Measurements from ENCODE around the gene OR2V2.

OR2V2 gene

DNA sequence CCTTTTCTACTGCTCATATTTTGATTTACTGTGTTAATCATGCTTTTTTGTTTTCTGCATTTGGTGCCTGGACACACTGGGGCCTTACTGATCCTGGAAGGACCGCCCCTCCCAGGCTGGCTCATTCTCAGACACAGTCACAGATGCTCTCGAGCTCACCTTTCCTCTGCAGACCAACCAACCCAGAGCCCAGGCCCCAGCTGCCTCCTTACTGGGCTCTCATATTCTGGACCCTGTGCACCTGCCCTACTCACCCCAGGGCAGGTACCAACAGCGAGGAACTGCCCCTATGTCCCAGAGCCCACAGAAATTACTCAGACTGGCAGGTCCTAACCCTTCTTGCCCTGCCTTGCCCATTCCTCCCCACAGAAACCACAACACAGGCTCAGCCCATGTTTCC lies 6.6 kb upstream of the OR2V2 start:
- DNase-seq (ENCODE audit: low read depth), result no peak
- H3K4me3 ChIP-seq (ENCODE audit: low read length), result no peak overlapping the region
- TF ChIP-seq, protein P1, sequence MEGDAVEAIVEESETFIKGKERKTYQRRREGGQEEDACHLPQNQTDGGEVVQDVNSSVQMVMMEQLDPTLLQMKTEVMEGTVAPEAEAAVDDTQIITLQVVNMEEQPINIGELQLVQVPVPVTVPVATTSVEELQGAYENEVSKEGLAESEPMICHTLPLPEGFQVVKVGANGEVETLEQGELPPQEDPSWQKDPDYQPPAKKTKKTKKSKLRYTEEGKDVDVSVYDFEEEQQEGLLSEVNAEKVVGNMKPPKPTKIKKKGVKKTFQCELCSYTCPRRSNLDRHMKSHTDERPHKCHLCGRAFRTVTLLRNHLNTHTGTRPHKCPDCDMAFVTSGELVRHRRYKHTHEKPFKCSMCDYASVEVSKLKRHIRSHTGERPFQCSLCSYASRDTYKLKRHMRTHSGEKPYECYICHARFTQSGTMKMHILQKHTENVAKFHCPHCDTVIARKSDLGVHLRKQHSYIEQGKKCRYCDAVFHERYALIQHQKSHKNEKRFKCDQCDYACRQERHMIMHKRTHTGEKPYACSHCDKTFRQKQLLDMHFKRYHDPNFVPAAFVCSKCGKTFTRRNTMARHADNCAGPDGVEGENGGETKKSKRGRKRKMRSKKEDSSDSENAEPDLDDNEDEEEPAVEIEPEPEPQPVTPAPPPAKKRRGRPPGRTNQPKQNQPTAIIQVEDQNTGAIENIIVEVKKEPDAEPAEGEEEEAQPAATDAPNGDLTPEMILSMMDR (conservative IDR thresholded peaks at IDR 0.05; ENCODE audit: low read length), result no peak

DNA sequence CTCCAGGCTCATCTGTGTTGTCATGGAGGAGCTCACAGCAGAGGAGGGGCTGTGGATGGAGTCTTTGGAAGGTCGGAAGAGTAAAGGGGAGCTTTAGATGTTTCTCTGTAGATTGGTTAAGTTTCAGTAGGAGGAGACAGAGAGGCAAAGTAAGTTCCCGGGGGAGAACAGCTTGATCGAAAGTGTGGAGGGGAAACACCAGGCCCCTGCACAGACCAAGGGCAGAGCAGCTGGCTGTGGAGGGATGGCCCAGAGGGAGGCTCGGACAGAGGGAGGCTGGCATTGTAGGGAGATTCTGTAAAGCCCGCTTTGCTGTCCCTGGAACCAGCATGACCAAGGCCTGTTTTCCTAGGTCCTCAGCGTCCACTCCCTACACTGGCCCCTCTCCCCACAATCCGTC lies 5.3 kb upstream of the OR2V2 start:
- no peak overlapping the region for H3K4me3 ChIP-seq (ENCODE audit: low read length)
- TF ChIP-seq, protein P1 (conservative IDR thresholded peaks at IDR 0.05; ENCODE audit: low read length), result no peak
- no peak for DNase-seq (ENCODE audit: low read depth)

DNA sequence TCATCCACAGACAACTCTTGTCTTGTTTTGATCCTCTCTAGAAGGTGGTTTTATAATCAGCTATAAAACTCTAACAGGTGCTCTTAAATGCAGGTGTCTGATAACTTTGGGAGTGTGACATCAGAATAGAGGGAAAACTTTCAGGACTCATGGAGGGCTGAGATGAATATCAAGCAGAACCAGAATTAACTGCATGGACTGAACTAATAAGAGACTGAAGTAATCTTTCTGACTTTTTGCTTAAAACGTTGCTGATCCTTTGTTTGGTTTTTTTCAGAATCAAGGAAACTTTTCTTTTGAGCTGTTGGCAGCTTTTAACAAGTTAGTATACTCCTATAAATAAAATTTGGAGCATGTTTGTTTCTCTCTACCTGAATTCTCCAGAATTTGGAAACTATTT lies 2.3 kb upstream of the OR2V2 start:
- H3K4me3 ChIP-seq (ENCODE audit: low read length), result no peak overlapping the region
- DNase-seq (ENCODE audit: low read depth), result no peak
- TF ChIP-seq, protein P1 (conservative IDR thresholded peaks at IDR 0.05; ENCODE audit: low read length), result no peak

DNA sequence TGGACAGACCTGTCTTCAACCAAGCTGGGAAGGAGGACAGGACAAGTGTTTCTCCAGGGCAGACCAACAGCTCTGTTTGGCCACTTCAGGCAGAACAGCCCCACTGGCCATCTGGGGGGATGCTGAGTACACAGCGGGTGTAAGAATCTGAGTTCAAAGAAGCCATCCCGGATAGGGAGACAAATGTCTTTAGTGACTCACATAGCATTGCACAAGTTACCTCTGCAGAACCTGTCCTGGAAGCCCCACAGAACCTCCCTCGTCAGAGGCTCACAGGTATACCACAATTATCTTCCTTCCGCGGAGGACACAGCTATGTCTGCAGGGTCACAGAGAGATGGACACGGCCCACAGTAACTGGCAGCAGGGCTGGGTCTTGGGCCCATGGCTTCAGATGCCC lies 2.0 kb downstream of the OR2V2 start:
- H3K4me3 ChIP-seq (ENCODE audit: low read length), result no peak overlapping the region
- TF ChIP-seq, protein P1 (conservative IDR thresholded peaks at IDR 0.05; ENCODE audit: low read length), result no peak
- no peak for DNase-seq (ENCODE audit: low read depth)

DNA sequence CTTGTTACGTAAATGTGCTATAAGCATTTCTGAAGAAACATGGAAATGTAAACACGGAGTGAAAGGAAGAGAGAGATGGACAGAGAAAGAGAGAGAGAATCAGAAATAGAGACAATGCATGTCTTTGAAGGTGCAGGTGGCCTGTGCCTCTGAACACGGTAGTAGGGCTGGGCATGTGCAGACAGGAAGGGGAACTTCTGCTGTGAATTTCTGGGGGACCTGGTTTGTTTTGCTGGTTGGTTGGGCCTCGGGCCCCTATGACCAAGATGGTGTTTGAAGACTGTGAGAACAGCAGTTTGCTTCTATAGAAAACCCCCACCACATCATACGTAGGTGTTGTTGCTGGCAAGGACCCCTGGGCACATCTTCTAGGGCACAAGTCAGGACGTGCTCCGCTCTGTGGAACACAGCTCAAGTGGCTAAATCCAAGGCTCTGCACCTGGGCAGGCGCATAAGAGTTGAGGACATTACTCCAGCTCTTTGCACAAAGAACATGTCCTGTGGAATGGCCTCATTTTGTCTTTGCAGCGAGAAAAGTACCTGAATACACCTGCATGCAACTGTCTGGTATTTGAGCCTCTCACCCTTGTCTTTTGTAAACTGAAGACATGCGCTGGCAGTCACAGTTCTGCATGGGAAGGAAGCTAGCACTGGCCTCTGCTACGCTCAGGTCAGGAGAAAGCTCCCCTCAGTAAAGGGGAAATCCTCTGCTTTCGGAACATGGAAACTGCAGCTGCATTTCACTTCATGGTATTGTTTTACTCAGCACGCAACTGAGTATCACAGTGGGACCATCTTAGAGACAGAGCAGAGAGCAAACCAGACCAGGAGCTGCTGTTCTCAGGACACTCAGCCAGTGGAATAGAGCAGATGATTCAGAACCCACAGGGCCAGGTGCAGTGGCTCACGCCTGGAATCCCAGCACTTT lies 2.7 kb downstream of the OR2V2 start:
- H3K4me3 ChIP-seq (ENCODE audit: low read length), result no peak overlapping the region
- TF ChIP-seq, protein P1 (conservative IDR thresholded peaks at IDR 0.05; ENCODE audit: low read length), result no peak
- DNase-seq (ENCODE audit: low read depth), result no peak

DNA sequence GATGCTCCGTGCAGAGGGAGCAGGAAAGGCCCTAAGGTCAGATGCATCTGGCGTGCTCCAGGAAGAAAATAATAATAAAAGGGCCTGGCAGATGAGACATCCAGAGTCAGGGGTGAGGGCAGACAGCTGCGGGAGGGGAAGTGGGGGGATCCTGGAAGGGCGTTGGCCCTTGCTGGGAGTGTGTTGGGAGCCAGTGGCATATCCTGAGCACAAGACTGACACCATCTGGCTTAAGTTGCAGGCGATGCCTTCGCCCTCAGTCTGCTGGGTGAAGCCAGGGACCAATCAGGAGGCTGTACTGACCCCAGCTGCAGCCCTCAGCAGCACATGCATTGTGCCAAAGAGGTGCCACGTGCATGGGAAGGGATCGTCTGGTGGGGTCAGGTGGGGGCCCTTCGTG lies 3.8 kb downstream of the OR2V2 start:
- TF ChIP-seq, protein P1 (conservative IDR thresholded peaks at IDR 0.05; ENCODE audit: low read length), result no peak
- DNase-seq (ENCODE audit: low read depth), result no peak
- no peak overlapping the region for H3K4me3 ChIP-seq (ENCODE audit: low read length)

DNA sequence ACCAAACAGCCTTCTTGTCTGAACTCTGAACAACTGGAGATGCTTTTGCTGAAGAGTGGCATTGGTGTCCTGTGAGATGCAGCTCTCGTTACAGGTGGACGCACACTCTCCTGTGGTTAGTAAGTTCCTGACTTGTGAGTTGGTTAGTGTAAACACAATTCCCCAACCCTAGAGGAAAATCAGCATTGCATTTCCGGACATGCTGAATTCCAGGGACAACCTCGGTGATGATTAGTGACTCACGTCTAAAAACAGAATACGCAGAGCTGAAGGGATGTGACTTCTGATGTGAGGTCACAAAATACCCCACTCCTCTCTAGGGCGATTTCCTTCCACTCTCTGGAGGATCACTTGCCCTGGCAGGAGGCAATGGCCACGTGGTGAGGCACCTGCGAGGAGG lies 5.0 kb downstream of the OR2V2 start:
- DNase-seq (ENCODE audit: low read depth), result no peak
- TF ChIP-seq, protein P1 (conservative IDR thresholded peaks at IDR 0.05; ENCODE audit: low read length), result no peak
- H3K4me3 ChIP-seq (ENCODE audit: low read length), result no peak overlapping the region
